ENCODE results near the gene PTPN2.

- no peak for TF ChIP-seq POLR2A (IDR thresholded peaks at IDR 0.05; ENCODE audit: low read depth, low read length)
- no peak for TF ChIP-seq POLR2AphosphoS5 (IDR thresholded peaks at IDR 0.05; ENCODE audit: low read depth, low read length)
Measured at GRCh38 chr18:12922266-12922665, 38.2 kb upstream of the PTPN2 start.

Data from GM12892 (cell line).